ENCODE results near the gene PLA2R1. TPM values are rescaled to one million over a fixed set of nuclear protein-coding genes. Genes with fewer than 3 reads are reported as not detected.

PLA2R1 gene
- total and polyA plus RNA-seq, 10 of the 15 experiments (the other 5 are each of a cell fraction or from before 2014, with no cell fraction given), result 0.01 to 0.05 (median 0.02) TPM; not detected in 6

DNA sequence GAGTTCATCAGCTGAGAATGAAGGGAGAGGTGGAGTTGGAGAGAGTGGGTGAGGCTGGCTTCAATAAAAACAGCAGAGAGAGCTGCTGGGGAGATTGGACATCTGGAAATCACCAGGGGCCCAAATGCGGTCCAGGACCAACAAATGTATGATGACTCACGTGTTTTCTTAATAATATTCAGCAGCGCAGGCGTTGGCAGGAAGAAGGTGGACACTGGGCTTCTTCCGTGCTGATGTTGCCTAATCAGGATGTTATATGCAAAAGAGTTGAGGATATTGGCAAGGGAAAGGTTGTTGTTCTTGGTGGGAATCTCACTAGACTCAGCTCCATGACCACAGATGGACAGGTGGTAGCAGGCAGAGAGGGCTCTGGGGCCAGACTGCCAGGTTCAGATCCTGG is 12.8 kb upstream of the PLA2R1 start:
- POLR2A ChIA-PET, result no interaction called here
- CTCF ChIA-PET, result interaction anchor here (1.9 to 2.1 kb wide), 2 partner anchors 9 to 34 kb away, joined by 5 to 12 read pairs; no protein-coding TSS in a partner anchor
- no peak for TF ChIP-seq YBX1 (IDR thresholded peaks at IDR 0.05)
- TF ChIP-seq BRCA1 (IDR thresholded peaks at IDR 0.05; ENCODE audit: low read depth, low read length), result no peak
- TF ChIP-seq RAD21 (IDR thresholded peaks at IDR 0.05; ENCODE audit: insufficient read depth, low read depth, low read length), result no peak
- TF ChIP-seq, protein P1, sequence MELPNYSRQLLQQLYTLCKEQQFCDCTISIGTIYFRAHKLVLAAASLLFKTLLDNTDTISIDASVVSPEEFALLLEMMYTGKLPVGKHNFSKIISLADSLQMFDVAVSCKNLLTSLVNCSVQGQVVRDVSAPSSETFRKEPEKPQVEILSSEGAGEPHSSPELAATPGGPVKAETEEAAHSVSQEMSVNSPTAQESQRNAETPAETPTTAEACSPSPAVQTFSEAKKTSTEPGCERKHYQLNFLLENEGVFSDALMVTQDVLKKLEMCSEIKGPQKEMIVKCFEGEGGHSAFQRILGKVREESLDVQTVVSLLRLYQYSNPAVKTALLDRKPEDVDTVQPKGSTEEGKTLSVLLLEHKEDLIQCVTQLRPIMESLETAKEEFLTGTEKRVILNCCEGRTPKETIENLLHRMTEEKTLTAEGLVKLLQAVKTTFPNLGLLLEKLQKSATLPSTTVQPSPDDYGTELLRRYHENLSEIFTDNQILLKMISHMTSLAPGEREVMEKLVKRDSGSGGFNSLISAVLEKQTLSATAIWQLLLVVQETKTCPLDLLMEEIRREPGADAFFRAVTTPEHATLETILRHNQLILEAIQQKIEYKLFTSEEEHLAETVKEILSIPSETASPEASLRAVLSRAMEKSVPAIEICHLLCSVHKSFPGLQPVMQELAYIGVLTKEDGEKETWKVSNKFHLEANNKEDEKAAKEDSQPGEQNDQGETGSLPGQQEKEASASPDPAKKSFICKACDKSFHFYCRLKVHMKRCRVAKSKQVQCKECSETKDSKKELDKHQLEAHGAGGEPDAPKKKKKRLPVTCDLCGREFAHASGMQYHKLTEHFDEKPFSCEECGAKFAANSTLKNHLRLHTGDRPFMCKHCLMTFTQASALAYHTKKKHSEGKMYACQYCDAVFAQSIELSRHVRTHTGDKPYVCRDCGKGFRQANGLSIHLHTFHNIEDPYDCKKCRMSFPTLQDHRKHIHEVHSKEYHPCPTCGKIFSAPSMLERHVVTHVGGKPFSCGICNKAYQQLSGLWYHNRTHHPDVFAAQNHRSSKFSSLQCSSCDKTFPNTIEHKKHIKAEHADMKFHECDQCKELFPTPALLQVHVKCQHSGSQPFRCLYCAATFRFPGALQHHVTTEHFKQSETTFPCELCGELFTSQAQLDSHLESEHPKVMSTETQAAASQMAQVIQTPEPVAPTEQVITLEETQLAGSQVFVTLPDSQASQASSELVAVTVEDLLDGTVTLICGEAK (IDR thresholded peaks at IDR 0.05; ENCODE audit: borderline replicate concordance), result no peak
- no peak for TF ChIP-seq NR2F1 (conservative IDR thresholded peaks at IDR 0.05)
- no peak for TF ChIP-seq KDM1A (IDR thresholded peaks at IDR 0.05; ENCODE audit: borderline replicate concordance)
- TF ChIP-seq, protein P2, sequence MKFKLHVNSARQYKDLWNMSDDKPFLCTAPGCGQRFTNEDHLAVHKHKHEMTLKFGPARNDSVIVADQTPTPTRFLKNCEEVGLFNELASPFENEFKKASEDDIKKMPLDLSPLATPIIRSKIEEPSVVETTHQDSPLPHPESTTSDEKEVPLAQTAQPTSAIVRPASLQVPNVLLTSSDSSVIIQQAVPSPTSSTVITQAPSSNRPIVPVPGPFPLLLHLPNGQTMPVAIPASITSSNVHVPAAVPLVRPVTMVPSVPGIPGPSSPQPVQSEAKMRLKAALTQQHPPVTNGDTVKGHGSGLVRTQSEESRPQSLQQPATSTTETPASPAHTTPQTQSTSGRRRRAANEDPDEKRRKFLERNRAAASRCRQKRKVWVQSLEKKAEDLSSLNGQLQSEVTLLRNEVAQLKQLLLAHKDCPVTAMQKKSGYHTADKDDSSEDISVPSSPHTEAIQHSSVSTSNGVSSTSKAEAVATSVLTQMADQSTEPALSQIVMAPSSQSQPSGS (IDR thresholded peaks at IDR 0.05; ENCODE audit: low read length), result no peak
- no peak for TF ChIP-seq EED (IDR thresholded peaks at IDR 0.05; ENCODE audit: low read depth)
- TF ChIP-seq ATF7 (IDR thresholded peaks at IDR 0.05; ENCODE audit: low read depth), result no peak
- no peak for TF ChIP-seq TARDBP (IDR thresholded peaks at IDR 0.05; ENCODE audit: borderline replicate concordance)
- TF ChIP-seq FOXK2 (IDR thresholded peaks at IDR 0.05), result no peak
- TF ChIP-seq MTA2 (IDR thresholded peaks at IDR 0.05; ENCODE audit: low read depth), result no peak
- no peak for TF ChIP-seq SREBF1 (IDR thresholded peaks at IDR 0.05; ENCODE audit: low read length)
- TF ChIP-seq PML (IDR thresholded peaks at IDR 0.05; ENCODE audit: low read length), result no peak
- TF ChIP-seq NFYB (IDR thresholded peaks at IDR 0.05; ENCODE audit: insufficient read depth, low read depth, low read length), result no peak
- Histone ChIP-seq H3K9ac (ENCODE audit: control insufficient read depth, insufficient read depth, low read length) (no peak overlapping the region), H3K4me3 (no peak overlapping the region), H3K79me2 (ENCODE audit: control insufficient read depth, insufficient read depth, low read length) (no peaks in the 10 kb centered on the region), H3K4me2 (ENCODE audit: control insufficient read depth, insufficient read depth) (no peak overlapping the region), H3K27me3 (replicated peaks in 1 of 2; ENCODE audit: control insufficient read depth in 2 of 2, insufficient read depth in 2 of 2, low read length in 1 of 2) (peaks cover 0 to 2% of the 10 kb centered on the region in 2 experiments; a peak in 1 of 4 replicates), H2AFZ (ENCODE audit: control insufficient read depth, low read depth, low read length) (no peak overlapping the region), H3K36me3 (ENCODE audit: control insufficient read depth in 2 of 2, insufficient read depth in 2 of 2, low read length in 1 of 2) (no peaks in the 10 kb centered on the region), H3K4me1 (ENCODE audit: control insufficient read depth, insufficient read depth, low read length) (no peaks in the 10 kb centered on the region), H3K27ac (ENCODE audit: control insufficient read depth, insufficient read depth) (no peak overlapping the region), H4K20me1 (ENCODE audit: control insufficient read depth, insufficient read depth) (peaks cover 2% of the 10 kb centered on the region; the same call in 1 of the 2 replicates), H3K9me3 (replicated peaks; ENCODE audit: control insufficient read depth, insufficient read depth, low read length) (no peaks in the 10 kb centered on the region)
- intact Hi-C loops (cut with micrococcal nuclease; ENCODE audit: unreplicated experiment), result no loop called here
- WGBS (ENCODE audit: insufficient coverage, insufficient replicate concordance, low lambda C conversion rate, missing lambda C conversion rate), result 61% methylated on average over 5 of the region's 5 CpGs
- ATAC-seq, result no peak
- no TSS peak for BruUV-seq (replicated peaks)
- in situ Hi-C loops (cut with MboI), result no loop called here
- RAD21 ChIA-PET (ENCODE audit: unreplicated experiment), result no interaction called here
- SMC1A ChIA-PET (ENCODE audit: uncharacterized antibody, unreplicated experiment), result interaction anchor here (1.6 to 3.0 kb wide), 2 partner anchors 11 to 16 kb away, joined by 5 to 16 read pairs; no protein-coding TSS in a partner anchor
- DNase-seq (ENCODE audit: low read depth, low spot score), result no peak
- no peak for FAIRE-seq
